Right lobe of liver (tissue), 6 donors: Measurements from ENCODE around the gene NOTCH1. TPM values are rescaled to one million over a fixed set of nuclear protein-coding genes. Genes with fewer than 3 reads are reported as not detected.

Experiments used
- ATAC-seq, 4 donors: fragments of 200-7000 bp; cut with Tn5 transposase; one replicate each; pipeline ENCODE4 v1.9.1; 2020; ENCODE audit warnings: mild to moderate bottlenecking in 4 of 4, moderate library complexity in 4 of 4
- DNase-seq, 3 donors: peaks; one replicate each; pipeline ENCODE4 v3.0.0-alpha.2; 2020
- H3K27ac ChIP-seq, 3 donors: fragments of 200-600 bp; one replicate each; pipeline ENCODE4 v1.8.0; 2022
- H3K27me3 ChIP-seq, 2 donors: fragments of 200-600 bp; one replicate each; pipeline ENCODE4 v1.8.0; 2022
- H3K36me3 ChIP-seq, 4 donors: fragments of 200-600 bp; sonication (generic) in 1 of 4; one replicate each; pipeline versions ENCODE4 v1.5.1 to v1.8.0; 2017 to 2022; ENCODE audit warnings: control low read depth in 1 of 4
- H3K4me1 ChIP-seq, 4 donors: fragments of 200-600 bp; sonication (generic) in 1 of 4; one replicate each; pipeline versions ENCODE4 v1.5.1 to v1.8.0; 2017 to 2022; ENCODE audit warnings: control low read depth in 1 of 4
- H3K4me3 ChIP-seq, 3 donors: fragments of 200-600 bp; one replicate each; pipeline ENCODE4 v1.8.0; 2022
- H3K9me3 ChIP-seq, 4 donors: fragments of 200-600 bp; sonication (generic) in 1 of 4; one replicate each; pipeline versions ENCODE4 v1.5.1 to v1.8.0; 2017 to 2022; ENCODE audit warnings: control low read depth in 1 of 4
- CTCF ChIP-seq, 4 donors: fragments of 200-600 bp in 3 of 4; fragments of 450-650 bp in 1 of 4; IDR thresholded peaks; one replicate each; pipeline versions ENCODE4 v1.5.1 to v1.8.0; 2016 to 2022; ENCODE audit warnings: antibody characterized with exemption in 4 of 4, mild to moderate bottlenecking in 2 of 4
- POLR2A ChIP-seq: fragments of 450-650 bp; IDR thresholded peaks from one replicate; pipeline ENCODE4 v1.6.1; 2017; ENCODE audit warnings: antibody characterized with exemption, mild to moderate bottlenecking
- WGBS: methylation state at CpG from one replicate; pipeline ENCODE4 v1.1.6; 2018; ENCODE audit warnings: low coverage, low lambda C conversion rate; ENCODE audit not compliant: insufficient coverage; ENCODE audit errors: missing lambda C conversion rate; 5-methylcytosine and 5-hydroxymethylcytosine counted together
- intact Hi-C, 2 donors: fragments of 100-400 bp; cut with DNase I; formaldehyde crosslinking; loops; one replicate each; pipeline versions ENCODE4 v1.11.2 to v1.14.1; 2022
- microRNA-seq, 2 donors: library from miRNA; unstranded; fragments of <30 nt; microRNA quantifications; one replicate each; pipeline ENCODE4, GENCODE V29; 2019 to 2020
- small RNA-seq, 2 experiments: library from RNA; depleted of rRNA; stranded (forward); fragments of <200 nt; gene quantifications; one replicate each; pipeline ENCODE3, GENCODE V24; 2016
- total RNA-seq, 6 experiments: library from RNA; depleted of rRNA in 2 of 6; stranded (reverse); fragments of >200 nt in 2 of 6; fragmentation: NEBNext Ultra II Directional in 3 of 6; extraction: Animal tissue kit (Norgen Biotek cat#: 25700) in 3 of 6; gene quantifications; one replicate each; pipeline versions ENCODE4 v1.1.0 to v1.2.4, GENCODE V29; 2016 to 2023
- donor health status: DM: no; HTN: yes; CAD: no.
- donor health status: DM: no; HTN: no; CAD: no.
- donor health status: DM: no; HTN: no; CAD: no.
- donor health status: DM: no; HTN: yes; CAD: no.
- donor health status: DM: no; HTN: yes; CAD: no.

Gene NOTCH1
- total RNA-seq, 6 experiments from 2014 or later = 17.4 to 26.2 (median 19.3) TPM

DNA sequence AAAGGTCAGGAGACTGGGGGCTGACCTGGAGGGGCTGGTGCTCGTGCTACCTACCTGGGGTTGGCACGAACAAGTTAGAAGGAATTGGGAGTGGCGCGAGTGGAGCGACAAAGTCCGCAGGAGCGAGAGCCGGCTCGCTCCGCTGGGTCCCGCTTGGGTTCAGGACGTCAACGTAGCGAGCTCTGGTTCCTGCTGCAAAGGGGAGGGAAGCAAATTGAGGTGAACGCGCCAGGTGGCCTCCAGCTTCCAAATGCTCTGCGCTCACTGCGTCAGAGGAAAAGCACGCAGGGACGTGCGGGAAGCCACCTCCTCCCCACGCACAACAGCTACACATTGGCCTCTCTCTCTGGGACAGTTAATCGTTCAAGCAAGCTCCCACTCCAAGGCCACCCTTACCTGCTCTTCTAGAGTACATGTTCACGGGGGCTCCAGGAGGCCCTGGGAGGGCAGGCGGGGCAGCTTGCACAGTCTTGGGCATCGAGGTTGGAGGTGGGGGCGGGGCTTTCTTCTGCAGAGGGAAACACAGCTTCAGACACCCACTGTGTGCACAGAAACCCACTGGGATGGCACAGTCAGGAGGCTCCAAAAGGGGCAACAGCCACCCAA is 98.6 kb downstream of the NOTCH1 start:
- ATAC-seq (no peak), DNase-seq (no peak)
- intact Hi-C loops = no loop called here
- TF ChIP-seq POLR2A (no peak), CTCF (IDR thresholded peaks at IDR 0.05) (no peak)
- H3K9me3 ChIP-seq = no peaks in the 10 kb centered on the region
- WGBS = 92% methylated on average over 12 of the region's 27 CpGs
- peaks cover 0 to 9% (median 4%) of the 10 kb centered on the region in 4 donors for H3K4me1 ChIP-seq
- H3K27me3 ChIP-seq = no peaks in the 10 kb centered on the region
- no peak overlapping the region for H3K27ac ChIP-seq
- H3K4me3 ChIP-seq = no peak overlapping the region
- H3K36me3 ChIP-seq = peaks cover 17 to 91% (median 65%) of the 10 kb centered on the region in 4 donors

DNA sequence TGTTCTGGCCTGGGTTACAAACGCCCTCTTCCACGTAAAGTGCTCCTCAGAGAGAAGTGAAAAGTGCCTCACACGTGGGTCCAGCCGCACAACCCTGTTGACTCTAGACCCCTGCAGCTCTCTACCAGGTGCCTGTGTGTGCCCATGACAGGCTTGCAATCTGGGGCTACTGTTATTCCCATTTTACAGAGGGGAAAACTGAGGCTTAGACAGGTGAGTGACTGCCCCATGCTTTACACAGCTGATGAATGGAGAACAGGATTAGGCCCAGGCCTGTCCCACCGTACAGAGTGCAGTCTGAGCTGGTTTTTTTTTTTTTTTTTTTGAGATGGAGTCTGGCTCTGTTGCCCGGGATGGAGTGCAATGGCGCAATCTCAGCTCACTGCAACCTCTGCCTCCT is 100.0 kb downstream of the NOTCH1 start:
- H3K4me1 ChIP-seq = peaks cover 0 to 24% (median 11%) of the 10 kb centered on the region in 4 donors
- no peaks in the 10 kb centered on the region for H3K27me3 ChIP-seq
- TF ChIP-seq POLR2A (no peak), CTCF (IDR thresholded peaks at IDR 0.05) (no peak)
- 60% methylated on average over 2 of the region's 7 CpGs for WGBS
- no peak overlapping the region for H3K27ac ChIP-seq
- ATAC-seq (no peak), DNase-seq (no peak)
- H3K4me3 ChIP-seq = no peak overlapping the region
- intact Hi-C loops = no loop called here
- H3K36me3 ChIP-seq = peaks cover 17 to 79% (median 57%) of the 10 kb centered on the region in 4 donors
- no peaks in the 10 kb centered on the region for H3K9me3 ChIP-seq

Small RNA genes lying within 50 kb of the gene (microRNA-seq; reads per million reads assigned to microRNA genes)
- gene MIR4673 = 0 reads per million in 2 donors
- 0 to 0.87 reads per million in 2 donors for gene MIR4674

Small RNA genes lying within 50 kb of the gene (small RNA-seq; reads per million reads assigned to genes)
- gene MIR4673 (0 reads per million in 2 experiments), gene MIR4674 (0 reads per million in 2 experiments)

Other genes starting within 250 kb of the NOTCH1 start
- under 1 TPM in 3 of 6 experiments, not detected in 3; 0.09 to 0.80 (median 0.62) TPM for gene CCDC187, start 242.0 kb downstream of the NOTCH1 start, total RNA-seq
- gene GPSM1, start 218.5 kb downstream of the NOTCH1 start, total RNA-seq = 1 to 10 TPM; 1.3 to 4.8 (median 4.1) TPM
- gene DNLZ, start 182.3 kb downstream of the NOTCH1 start, total RNA-seq = 10 to 100 TPM in 3 of 6 experiments, 1 to 10 TPM in 3; 5.0 to 26.0 (median 10.4) TPM
- 1 to 10 TPM in 3 of 6 experiments, under 1 TPM in 3; 0.48 to 1.6 (median 1.1) TPM for gene CARD9, start 172.4 kb downstream of the NOTCH1 start, total RNA-seq
- gene SNAPC4, start 145.9 kb downstream of the NOTCH1 start, total RNA-seq = 1 to 10 TPM; 3.8 to 6.5 (median 5.4) TPM
- gene ENTR1, start 135.4 kb downstream of the NOTCH1 start, total RNA-seq = 10 to 100 TPM; 27.9 to 53.5 (median 35.4) TPM
- gene PMPCA, start 135.4 kb downstream of the NOTCH1 start, total RNA-seq = 10 to 100 TPM; 49.6 to 64.9 (median 52.8) TPM
- gene INPP5E, start 106.2 kb downstream of the NOTCH1 start, total RNA-seq = 1 to 10 TPM; 5.9 to 7.6 (median 6.0) TPM
- 100 to 1,000 TPM in 2 of 6 experiments, 10 to 100 TPM in 4; 46.9 to 108 (median 72.0) TPM for gene SEC16A, start 63.0 kb downstream of the NOTCH1 start, total RNA-seq
- gene EGFL7, start 116.9 kb upstream of the NOTCH1 start, total RNA-seq = 10 to 100 TPM; 26.7 to 54.2 (median 45.8) TPM
- gene AGPAT2, start 141.4 kb upstream of the NOTCH1 start, total RNA-seq = 100 to 1,000 TPM; 117 to 379 (median 184) TPM
- gene DIPK1B, start 166.5 kb upstream of the NOTCH1 start, total RNA-seq = 1 to 10 TPM; 1.4 to 7.7 (median 5.1) TPM
- under 1 TPM in 4 of 6 experiments, not detected in 2; 0.23 to 0.81 (median 0.32) TPM for gene LCN10, start 196.9 kb upstream of the NOTCH1 start, total RNA-seq
- gene LCN6, start 202.5 kb upstream of the NOTCH1 start, total RNA-seq = under 1 TPM in 2 of 6 experiments, not detected in 4; 0.26 to 0.63 TPM
- not detected for gene LCN8, start 212.2 kb upstream of the NOTCH1 start, total RNA-seq
- not detected for gene LCN15, start 218.5 kb upstream of the NOTCH1 start, total RNA-seq
- gene TMEM141, start 245.3 kb upstream of the NOTCH1 start, total RNA-seq = 100 to 1,000 TPM in 1 of 6 experiments, 10 to 100 TPM in 5; 46.5 to 105 (median 56.7) TPM